Stomach (tissue), 4 donors: Measurements from ENCODE around the gene EGR2.
A peak's percentile ranks its signal among the peaks of the same experiment; 100 is the strongest.

ENCODE experiments used
- CTCF ChIP-seq, 7 experiments: fragments of 450-650 bp in 4 of 7; fragments of 200-600 bp in 3 of 7; sonication (generic) in 3 of 7; IDR thresholded peaks; one replicate each; pipeline ENCODE4 v1.5.1; 2016 to 2019; ENCODE audit warnings: antibody characterized with exemption in 7 of 7, control low read depth in 2 of 7, mild to moderate bottlenecking in 1 of 7
- EP300 ChIP-seq: sonication (generic); formaldehyde crosslinking; IDR thresholded peaks from one replicate; pipeline ENCODE4 v1.6.1; 2017; ENCODE audit warnings: antibody characterized with exemption

- TF ChIP-seq CTCF (IDR thresholded peaks at IDR 0.05) (peak in 1 of 7 experiments; percentile 16), EP300 (no peak)
Observed at GRCh38 chr10:62816331-62817120, at the start of gene EGR2.
